DND-41 (cell line): ENCODE results near the gene CIP2A.

Experiments
- ATAC-seq: fragments of 200-7000 bp; cut with Tn5 transposase; 3 replicates; pipeline ENCODE4 v1.9.1; 2021; ENCODE audit warnings: low read depth; ENCODE audit not compliant: insufficient read depth
- DNase-seq: peaks from one replicate; pipeline ENCODE4 v3.0.0-alpha.2; 2020
- H2AFZ ChIP-seq: 2 replicates; pipeline ENCODE4 v1.6.0; 2012; ENCODE audit warnings: low read depth, low read length
- H3K27ac ChIP-seq: 2 replicates; pipeline ENCODE4 v1.5.1; 2012; ENCODE audit warnings: low read length, inconsistent platforms
- H3K27me3 ChIP-seq: fragments of 200-600 bp; sonication (generic); 2 replicates; pipeline ENCODE4 v1.6.0; 2012; ENCODE audit warnings: low read length, mild to moderate bottlenecking, inconsistent platforms; ENCODE audit not compliant: insufficient read depth, poor library complexity
- H3K36me3 ChIP-seq: 2 replicates; pipeline ENCODE4 v1.5.1; 2012; ENCODE audit warnings: low read length, inconsistent platforms; ENCODE audit not compliant: insufficient read depth
- H3K4me1 ChIP-seq: 2 replicates; pipeline ENCODE4 v1.5.1; 2012; ENCODE audit warnings: mild to moderate bottlenecking, low read length; ENCODE audit not compliant: insufficient read depth
- H3K4me2 ChIP-seq: 2 replicates; pipeline ENCODE4 v1.6.0; 2012; ENCODE audit warnings: mild to moderate bottlenecking, moderate library complexity, low read length, inconsistent platforms; ENCODE audit not compliant: insufficient read depth
- H3K4me3 ChIP-seq, 2 experiments: fragments of 200-600 bp in 1 of 2; shearing (Covaris generic) in 1 of 2; 2 replicates each; pipeline ENCODE4 v1.5.1; 2012 to 2016; ENCODE audit warnings: inconsistent platforms in 2 of 2, low read length in 2 of 2, mild to moderate bottlenecking in 2 of 2, low read depth in 1 of 2, moderate library complexity in 1 of 2
- H3K79me2 ChIP-seq: 2 replicates; pipeline ENCODE4 v1.6.0; 2012; ENCODE audit warnings: low read length, inconsistent platforms; ENCODE audit not compliant: insufficient read depth
- H3K9ac ChIP-seq: 2 replicates; pipeline ENCODE4 v1.6.0; 2012; ENCODE audit warnings: low read depth, mild to moderate bottlenecking, inconsistent platforms, low read length, moderate library complexity
- H3K9me3 ChIP-seq: 2 replicates; pipeline ENCODE4 v1.5.1; 2012; ENCODE audit warnings: low read length, moderate library complexity, mild to moderate bottlenecking, inconsistent platforms; ENCODE audit not compliant: insufficient read depth, severe bottlenecking
- H4K20me1 ChIP-seq: 2 replicates; pipeline ENCODE4 v1.6.0; 2012; ENCODE audit warnings: low read length; ENCODE audit not compliant: insufficient read depth
- EZH2 ChIP-seq: IDR thresholded peaks from 3 replicates; pipeline ENCODE4 v1.6.1; 2012; ENCODE audit warnings: borderline replicate concordance, low read depth, mild to moderate bottlenecking, moderate library complexity, low read length, inconsistent platforms; ENCODE audit not compliant: severe bottlenecking
- TF ChIP-seq, protein P1 (sequence below): IDR thresholded peaks from 2 replicates; pipeline ENCODE4 v1.5.1; 2012; ENCODE audit warnings: borderline replicate concordance, low read length, moderate library complexity, mild to moderate bottlenecking; ENCODE audit not compliant: poor library complexity, severe bottlenecking; ENCODE audit errors: extremely low read depth

The CIP2A gene

GRCh38 chr3:108518895-108519294, 70.3 kb downstream of the CIP2A start:
- Histone ChIP-seq H3K27ac (no peak overlapping the region), H3K4me1 (no peaks in the 10 kb centered on the region), H2AFZ (no peak overlapping the region), H3K4me3 (no peak overlapping the region), H3K4me2 (no peak overlapping the region), H4K20me1 (no peaks in the 10 kb centered on the region), H3K9ac (no peak overlapping the region), H3K36me3 (no peaks in the 10 kb centered on the region), H3K9me3 (no peaks in the 10 kb centered on the region), H3K27me3 (no peaks in the 10 kb centered on the region), H3K79me2 (no peaks in the 10 kb centered on the region)
- TF ChIP-seq, protein P1, sequence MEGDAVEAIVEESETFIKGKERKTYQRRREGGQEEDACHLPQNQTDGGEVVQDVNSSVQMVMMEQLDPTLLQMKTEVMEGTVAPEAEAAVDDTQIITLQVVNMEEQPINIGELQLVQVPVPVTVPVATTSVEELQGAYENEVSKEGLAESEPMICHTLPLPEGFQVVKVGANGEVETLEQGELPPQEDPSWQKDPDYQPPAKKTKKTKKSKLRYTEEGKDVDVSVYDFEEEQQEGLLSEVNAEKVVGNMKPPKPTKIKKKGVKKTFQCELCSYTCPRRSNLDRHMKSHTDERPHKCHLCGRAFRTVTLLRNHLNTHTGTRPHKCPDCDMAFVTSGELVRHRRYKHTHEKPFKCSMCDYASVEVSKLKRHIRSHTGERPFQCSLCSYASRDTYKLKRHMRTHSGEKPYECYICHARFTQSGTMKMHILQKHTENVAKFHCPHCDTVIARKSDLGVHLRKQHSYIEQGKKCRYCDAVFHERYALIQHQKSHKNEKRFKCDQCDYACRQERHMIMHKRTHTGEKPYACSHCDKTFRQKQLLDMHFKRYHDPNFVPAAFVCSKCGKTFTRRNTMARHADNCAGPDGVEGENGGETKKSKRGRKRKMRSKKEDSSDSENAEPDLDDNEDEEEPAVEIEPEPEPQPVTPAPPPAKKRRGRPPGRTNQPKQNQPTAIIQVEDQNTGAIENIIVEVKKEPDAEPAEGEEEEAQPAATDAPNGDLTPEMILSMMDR, result no peak
- no peak for TF ChIP-seq EZH2
- no peak for DNase-seq
- no peak for ATAC-seq

- Histone ChIP-seq H3K4me3 (no peak overlapping the region), H4K20me1 (no peaks in the 10 kb centered on the region), H3K36me3 (no peaks in the 10 kb centered on the region), H3K9me3 (no peaks in the 10 kb centered on the region), H3K79me2 (no peaks in the 10 kb centered on the region), H3K4me2 (no peak overlapping the region), H3K27ac (no peak overlapping the region), H2AFZ (no peak overlapping the region), H3K4me1 (no peaks in the 10 kb centered on the region), H3K27me3 (no peaks in the 10 kb centered on the region), H3K9ac (no peak overlapping the region)
- ATAC-seq, result no peak
- no peak for DNase-seq
- TF ChIP-seq EZH2, result no peak
- TF ChIP-seq, protein P1, result no peak
These were observed 72.4 kb downstream of the CIP2A start for GRCh38 chr3:108516881-108517280.

DNA sequence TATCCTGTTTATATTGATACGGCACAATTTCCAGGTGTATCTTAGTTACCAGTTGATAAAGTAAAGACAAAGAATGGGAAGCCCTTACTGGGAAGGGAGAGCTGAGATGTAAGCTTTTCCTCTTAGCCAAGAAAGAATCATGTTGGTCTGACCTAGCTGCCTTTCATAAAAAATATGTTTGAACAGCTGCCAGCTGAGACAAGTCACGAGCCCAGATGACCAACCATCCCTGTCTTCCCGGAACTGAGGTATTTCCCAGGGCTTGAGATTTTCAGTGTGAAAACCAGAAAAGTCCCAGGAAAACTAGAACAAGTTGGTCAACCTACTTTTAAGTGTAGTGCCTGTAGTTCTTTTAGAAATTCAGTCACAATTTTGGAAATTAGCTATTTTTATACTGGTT, 75.3 kb downstream of the CIP2A start:
- Histone ChIP-seq H3K36me3 (no peaks in the 10 kb centered on the region), H3K27me3 (no peaks in the 10 kb centered on the region), H2AFZ (no peak overlapping the region), H3K4me2 (no peak overlapping the region), H3K79me2 (no peaks in the 10 kb centered on the region), H4K20me1 (no peaks in the 10 kb centered on the region), H3K4me1 (no peaks in the 10 kb centered on the region), H3K4me3 (no peak overlapping the region), H3K9ac (no peak overlapping the region), H3K27ac (no peak overlapping the region), H3K9me3 (no peaks in the 10 kb centered on the region)
- ATAC-seq (no peak), DNase-seq (no peak)
- no peak for TF ChIP-seq EZH2
- TF ChIP-seq, protein P1, result no peak

DNA sequence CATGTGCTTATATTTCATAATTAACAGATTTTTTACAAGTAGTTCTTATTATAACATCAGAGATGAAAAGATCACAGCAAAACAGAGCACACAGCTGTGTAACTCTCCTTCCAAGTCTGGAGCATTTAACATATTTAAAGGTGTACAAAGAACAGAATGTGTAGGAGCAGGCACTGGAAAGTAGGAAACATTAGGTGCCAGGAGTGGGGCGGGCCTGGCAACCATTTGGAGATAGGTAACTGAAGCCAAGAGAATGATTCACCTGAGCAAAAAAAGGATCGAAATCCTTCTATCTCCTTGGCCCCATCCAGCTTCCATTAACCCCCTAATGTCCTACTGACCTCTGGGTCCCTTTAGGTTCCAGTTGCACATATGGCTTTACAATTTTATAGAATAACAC, 76.6 kb downstream of the CIP2A start:
- Histone ChIP-seq H3K36me3 (no peaks in the 10 kb centered on the region), H4K20me1 (no peaks in the 10 kb centered on the region), H3K4me3 (no peak overlapping the region), H3K4me1 (no peaks in the 10 kb centered on the region), H2AFZ (no peak overlapping the region), H3K9me3 (no peaks in the 10 kb centered on the region), H3K9ac (no peak overlapping the region), H3K27ac (no peak overlapping the region), H3K4me2 (no peak overlapping the region), H3K79me2 (no peaks in the 10 kb centered on the region), H3K27me3 (no peaks in the 10 kb centered on the region)
- no peak for DNase-seq
- ATAC-seq, result no peak
- no peak for TF ChIP-seq EZH2
- TF ChIP-seq, protein P1, result no peak
